ENCODE measurements around the gene COL8A2.
A peak's percentile ranks its signal among the peaks of the same experiment; 100 is the strongest.

COL8A2 gene

GRCh38 chr1:36112823-36113222 is 12.2 kb downstream of the COL8A2 start:
- DNase-seq (ENCODE audit: low read depth), result no peak

DNA sequence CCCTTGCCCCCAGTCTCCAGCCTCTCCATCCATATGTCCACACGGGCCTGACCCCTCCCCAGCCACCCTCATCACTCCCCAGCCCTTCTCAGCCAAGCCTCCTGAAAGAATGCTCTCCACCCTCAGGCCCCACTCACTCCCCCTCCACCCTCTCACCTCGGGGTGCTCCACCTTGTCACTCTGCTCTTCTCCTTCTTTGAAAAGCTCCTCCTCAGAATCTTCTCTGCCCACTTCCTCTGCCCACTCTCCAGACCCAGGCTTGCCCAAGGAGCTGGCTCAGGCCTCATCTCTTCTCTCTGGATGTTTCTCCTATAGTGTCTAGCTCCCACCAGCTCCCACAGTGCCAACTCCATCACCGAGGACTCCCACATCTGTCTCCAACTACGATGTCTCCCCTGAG is 13.9 kb downstream of the COL8A2 start:
- DNase-seq (ENCODE audit: low read depth), result no peak

GRCh38 chr1:36109041-36109679 is 15.9 kb downstream of the COL8A2 start:
- peak; percentile 49 for DNase-seq (ENCODE audit: low read depth)

DNA sequence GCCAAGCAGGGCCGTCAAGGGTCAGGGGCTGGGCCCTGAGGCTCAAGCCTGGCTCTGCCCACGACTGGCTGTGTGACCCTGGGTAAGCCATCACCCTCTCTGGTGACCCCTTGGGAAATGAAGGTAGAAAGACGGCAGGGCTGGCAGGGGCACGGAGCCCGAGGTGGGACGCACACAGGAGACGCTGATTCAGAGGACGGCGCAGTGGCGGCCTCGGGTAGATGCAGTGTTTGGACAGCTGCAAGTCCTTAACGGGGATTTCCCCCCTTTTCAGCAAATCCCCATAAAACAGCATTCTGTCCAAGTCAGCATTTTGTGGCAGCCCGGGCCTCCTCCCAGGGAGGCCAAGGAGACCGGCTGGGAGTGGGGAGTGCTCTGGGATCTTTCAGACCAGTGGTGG is 16.7 kb downstream of the COL8A2 start:
- DNase-seq (ENCODE audit: low read depth), result peak; percentile 57

DNA sequence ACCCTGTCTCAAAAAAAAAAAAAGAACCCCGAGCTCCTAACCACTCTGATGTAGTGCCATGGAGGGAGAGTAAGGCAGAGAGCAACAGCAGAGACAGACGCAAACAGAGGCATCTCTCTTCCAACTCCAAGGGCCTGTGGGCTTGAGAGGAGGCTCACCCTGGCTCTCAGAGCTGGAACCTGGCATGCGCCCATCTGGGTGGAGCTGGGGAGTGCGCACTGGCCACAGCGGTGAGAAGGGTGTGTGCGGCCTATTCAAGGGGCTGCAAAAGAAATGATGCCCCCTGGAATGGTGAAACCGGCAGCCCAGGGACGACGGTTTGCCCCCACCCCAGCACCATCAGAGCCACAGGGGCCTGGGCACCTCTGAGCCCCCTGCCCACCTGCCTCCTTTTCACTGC is 17.6 kb downstream of the COL8A2 start:
- DNase-seq (ENCODE audit: low read depth), result no peak

- no peak for DNase-seq (ENCODE audit: low read depth)
Observed at GRCh38 chr1:36106269-36106668, 18.8 kb downstream of the COL8A2 start.

- DNase-seq (ENCODE audit: low read depth), result no peak
Observed at GRCh38 chr1:36101546-36101945, 23.5 kb downstream of the COL8A2 start.

DNA sequence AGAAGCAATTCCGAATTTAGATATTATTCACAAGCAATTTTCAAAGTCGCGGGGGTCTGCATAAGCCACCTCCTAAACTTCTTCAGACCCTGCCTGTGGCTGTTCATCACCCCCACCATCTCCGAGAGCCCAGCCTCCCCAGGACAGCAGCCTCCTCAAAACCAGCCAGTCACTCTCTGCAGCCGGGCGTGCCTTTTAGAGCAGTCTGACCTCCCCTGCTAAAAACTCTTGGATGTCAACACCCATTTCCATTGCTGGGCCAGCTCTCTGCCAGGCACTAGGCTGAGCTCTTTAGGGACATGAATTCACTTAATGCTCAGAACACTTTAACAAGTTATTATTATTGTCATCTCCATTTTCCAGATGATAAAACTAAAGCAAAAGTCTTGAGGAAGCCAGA is 24.6 kb downstream of the COL8A2 start:
- no peak for DNase-seq (ENCODE audit: low read depth)

DNA sequence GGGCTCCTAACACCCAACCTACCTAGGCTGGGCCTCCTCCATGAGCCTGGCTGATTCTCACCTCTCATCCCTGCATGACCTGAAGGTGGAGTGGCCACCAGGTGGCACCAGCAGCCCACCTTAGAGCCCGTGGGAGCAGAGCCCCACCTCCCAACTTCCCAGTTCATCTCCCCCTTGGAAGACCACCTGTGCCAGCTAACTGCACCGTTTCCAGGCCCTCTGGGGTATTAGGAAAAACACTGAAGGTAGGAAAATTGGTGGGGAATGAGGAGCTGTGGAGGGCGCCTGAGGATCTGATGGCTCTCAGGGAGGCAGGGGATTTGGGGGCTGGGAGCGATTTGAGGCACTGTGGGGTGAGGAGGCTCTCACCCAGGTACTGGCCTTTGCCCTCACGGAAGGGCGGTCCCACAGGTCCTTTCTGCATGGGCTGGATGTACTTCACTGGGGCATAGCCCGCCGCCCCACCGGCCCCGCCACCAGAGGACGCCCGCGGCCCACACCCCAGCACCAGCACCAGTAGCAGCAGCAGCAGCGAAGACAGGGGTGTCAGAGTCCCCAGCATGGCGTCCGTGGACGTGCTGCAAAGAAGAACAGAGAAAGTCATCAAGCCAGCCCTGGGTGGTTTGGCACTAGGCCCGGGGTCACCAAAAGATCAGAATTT is 25.2 kb downstream of the COL8A2 start:
- DNase-seq (ENCODE audit: low read depth), result no peak

- no peak for DNase-seq (ENCODE audit: low read depth)
Observed at GRCh38 chr1:36098650-36099365, 26.2 kb downstream of the COL8A2 start.

DNA sequence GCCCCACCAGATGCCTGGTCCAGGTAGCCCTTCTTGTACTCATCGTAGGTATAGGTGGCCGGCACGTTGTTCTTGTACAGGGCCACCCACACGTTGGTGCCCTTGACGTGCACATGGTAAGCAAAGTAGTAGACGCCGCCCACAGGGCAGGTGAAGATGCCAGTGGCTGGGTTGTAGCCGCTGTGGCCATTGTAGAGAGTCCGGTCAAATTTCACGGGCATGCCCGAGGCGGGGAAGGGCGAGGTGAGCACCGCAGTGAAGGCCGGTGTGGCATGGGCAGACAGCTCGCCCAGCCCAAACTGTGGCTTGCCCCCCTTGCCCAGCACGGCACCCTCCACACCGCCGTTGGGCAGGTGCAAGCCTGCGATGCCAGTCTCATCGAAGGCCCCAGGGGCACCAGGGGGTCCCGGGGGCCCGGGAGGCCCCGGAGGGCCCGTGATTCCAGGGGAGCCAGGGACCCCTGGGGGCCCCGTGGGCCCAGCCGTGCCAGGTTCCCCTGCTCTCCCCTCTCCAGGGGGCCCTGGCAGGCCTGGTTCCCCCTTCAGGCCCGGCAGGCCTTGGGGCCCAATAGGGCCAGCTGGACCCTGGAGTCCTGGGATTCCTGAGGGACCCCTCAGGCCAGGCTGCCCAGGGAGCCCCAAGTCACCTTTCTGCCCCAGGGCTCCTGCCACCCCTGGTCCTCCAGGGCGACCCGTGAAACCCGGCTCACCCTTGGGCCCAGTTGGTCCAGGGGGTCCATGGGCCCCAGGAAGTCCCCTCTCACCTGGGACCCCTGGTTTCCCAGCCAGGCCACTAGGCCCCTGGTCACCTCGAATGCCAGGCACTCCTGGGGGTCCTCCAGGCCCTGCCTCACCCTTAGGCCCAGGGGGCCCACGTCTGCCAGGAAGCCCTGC is 27.1 kb downstream of the COL8A2 start:
- no peak for DNase-seq (ENCODE audit: low read depth)

- no peak for DNase-seq (ENCODE audit: low read depth)
Observed at GRCh38 chr1:36096500-36097432, 28.3 kb downstream of the COL8A2 start.

DNA sequence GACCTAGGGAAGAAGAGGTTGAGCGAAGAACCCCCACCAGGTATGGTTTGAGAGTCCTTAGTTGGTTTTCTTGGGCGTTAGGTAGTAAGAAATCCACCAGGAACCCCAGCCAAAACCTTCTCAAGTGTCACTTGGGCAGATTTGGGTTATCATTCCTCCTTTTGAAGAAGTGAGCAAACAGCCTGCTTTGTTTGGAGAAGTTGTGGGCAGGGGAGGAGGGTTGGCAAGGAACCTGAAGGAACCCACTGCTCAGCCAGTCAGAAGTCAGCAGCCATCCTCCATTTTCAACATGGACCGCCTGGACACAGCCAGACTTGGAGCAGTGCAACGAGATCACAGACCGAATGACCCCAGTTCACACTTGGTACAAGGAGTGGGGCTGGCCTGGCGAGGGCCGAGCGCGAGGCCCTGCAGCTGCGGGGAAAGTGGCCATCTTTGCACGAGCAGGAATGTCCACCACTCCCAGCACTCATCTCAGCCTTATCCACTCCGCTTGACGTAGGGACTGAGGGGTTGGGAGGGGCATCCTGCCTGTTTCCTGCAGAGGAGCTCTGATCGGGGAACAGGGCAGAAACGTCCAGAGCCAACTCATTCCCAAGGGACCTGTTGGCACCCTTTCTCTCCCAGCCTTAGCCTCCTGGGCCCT is 29.1 kb downstream of the COL8A2 start:
- no peak for DNase-seq (ENCODE audit: low read depth)

DNA sequence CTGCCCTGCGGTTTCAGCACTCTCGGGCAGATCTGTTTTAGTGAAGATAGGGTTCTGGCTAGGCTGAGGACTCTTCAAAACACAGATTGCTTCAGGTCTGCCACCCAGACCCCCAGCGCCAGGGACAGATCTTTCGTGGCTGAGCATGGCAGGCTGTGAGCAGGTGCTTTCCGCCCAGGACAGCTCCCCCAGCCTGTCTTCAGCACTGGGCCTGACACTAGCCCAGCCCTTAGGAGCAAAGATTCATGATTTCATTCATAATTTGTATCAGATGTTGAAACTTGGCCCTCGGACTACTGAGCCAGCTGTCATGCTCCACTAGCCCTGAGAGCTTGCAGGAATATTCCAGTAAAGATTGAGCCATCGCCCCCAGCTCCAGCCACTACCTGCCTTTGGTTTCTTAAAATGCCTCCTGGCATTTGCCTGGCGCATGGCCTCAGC is 30.4 kb downstream of the COL8A2 start:
- no peak for DNase-seq (ENCODE audit: low read depth)

GRCh38 chr1:36093929-36094328 is 31.1 kb downstream of the COL8A2 start:
- no peak for DNase-seq (ENCODE audit: low read depth)

GRCh38 chr1:36093226-36093625 is 31.8 kb downstream of the COL8A2 start:
- DNase-seq (ENCODE audit: low read depth), result no peak

GRCh38 chr1:36092798-36093185 is 32.2 kb downstream of the COL8A2 start:
- DNase-seq (ENCODE audit: low read depth), result no peak

GRCh38 chr1:36092166-36092797 is 32.7 kb downstream of the COL8A2 start:
- no peak for DNase-seq (ENCODE audit: low read depth)

- no peak for DNase-seq (ENCODE audit: low read depth)
Observed at GRCh38 chr1:36091698-36092097, 33.3 kb downstream of the COL8A2 start.

GRCh38 chr1:36091141-36091540 is 33.9 kb downstream of the COL8A2 start:
- DNase-seq (ENCODE audit: low read depth), result no peak

Data from stromal cell of bone marrow (primary cell).